Vagina (tissue), 2 donors: Measurements from ENCODE around the gene PODXL2. TPM values are rescaled to one million over a fixed set of nuclear protein-coding genes. Genes with fewer than 3 reads are reported as not detected.

Experiments used
- DNase-seq, 2 donors: peaks; one replicate each; pipeline ENCODE4 v3.0.0-alpha.2; 2017; ENCODE audit errors: extremely low spot score in 2 of 2
- H3K27ac ChIP-seq: fragments of 200-600 bp; sonication (generic); one replicate; pipeline ENCODE4 v1.5.1; 2019
- H3K27me3 ChIP-seq: fragments of 200-600 bp; sonication (generic); one replicate; pipeline ENCODE4 v1.5.1; 2019
- H3K36me3 ChIP-seq, 2 donors: fragments of 200-600 bp; sonication (generic); one replicate each; pipeline ENCODE4 v1.5.1; 2017 to 2019
- H3K4me1 ChIP-seq: fragments of 200-600 bp; sonication (generic); one replicate; pipeline ENCODE4 v1.5.1; 2019
- H3K4me3 ChIP-seq, 2 donors: fragments of 200-600 bp; sonication (generic); 1 replicate in 1 of 2; 2 replicates in 1 of 2; pipeline ENCODE4 v1.5.1; 2016 to 2019
- H3K9me3 ChIP-seq: fragments of 200-600 bp; sonication (generic); one replicate; pipeline ENCODE4 v1.5.1; 2019
- POLR2A ChIP-seq, 2 donors: fragments of 450-650 bp; IDR thresholded peaks; one replicate each; pipeline ENCODE4 v1.6.1; 2017; ENCODE audit warnings: antibody characterized with exemption in 2 of 2, mild to moderate bottlenecking in 2 of 2, moderate library complexity in 2 of 2
- POLR2AphosphoS5 ChIP-seq, 2 donors: sonication (generic); formaldehyde crosslinking; IDR thresholded peaks; one replicate each; pipeline ENCODE4 v1.9.0; 2017; ENCODE audit warnings: antibody characterized with exemption in 2 of 2, mild to moderate bottlenecking in 2 of 2, low read depth in 1 of 2; ENCODE audit not compliant: insufficient read depth in 1 of 2
- intact Hi-C: fragments of 100-400 bp; cut with DNase I; formaldehyde crosslinking; loops from one replicate; pipeline ENCODE4 v1.15.1; 2023
- total RNA-seq: library from RNA; depleted of rRNA; stranded (reverse); fragments of >200 nt; gene quantifications from one replicate; pipeline ENCODE4 v1.2.3, GENCODE V29; 2016
- TF ChIP-seq, protein P1 (sequence below), 3 experiments: fragments of 450-650 bp in 2 of 3; fragments of 200-600 bp in 1 of 3; sonication (generic) in 1 of 3; IDR thresholded peaks; one replicate each; pipeline ENCODE4 v1.5.1; 2017 to 2019; ENCODE audit warnings: antibody characterized with exemption in 3 of 3, mild to moderate bottlenecking in 2 of 3, moderate library complexity in 2 of 3

Gene PODXL2
- total RNA-seq, 1 donor from 2014 or later, result 2.9 TPM

DNA sequence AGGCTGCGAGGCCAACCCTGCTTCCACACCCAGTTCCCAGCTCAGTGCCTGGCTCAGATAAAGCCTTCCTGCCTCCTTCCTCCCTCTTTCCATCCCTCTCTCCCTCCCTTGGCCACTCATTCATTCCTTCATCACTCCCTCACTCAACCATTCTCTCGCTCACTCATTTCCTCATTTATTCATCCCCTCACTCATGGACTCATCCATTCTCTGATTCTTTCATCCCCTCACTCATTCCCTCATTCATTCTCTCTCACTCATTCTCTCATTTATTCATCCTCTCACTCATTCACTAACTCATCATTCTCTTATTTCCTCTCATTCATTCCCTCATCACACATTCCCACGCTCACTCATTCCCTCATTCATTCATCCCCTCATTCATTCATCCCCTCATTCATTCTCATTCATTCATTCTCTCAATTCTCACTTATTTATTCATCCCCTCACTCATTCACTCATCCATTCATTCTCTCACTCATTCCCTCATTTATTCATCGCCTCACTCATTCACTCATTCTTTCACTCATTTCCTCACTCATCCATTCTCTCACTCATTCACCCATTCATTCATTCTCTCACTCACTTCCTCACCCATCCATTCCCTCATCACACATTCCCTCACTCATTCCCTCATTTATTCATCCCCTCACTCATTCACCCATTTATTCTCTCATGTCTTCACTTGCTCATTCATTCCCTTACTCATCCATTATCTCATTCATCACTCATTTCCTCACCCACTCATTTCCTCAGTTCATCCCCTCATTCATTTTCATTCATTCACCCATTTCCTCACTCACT lies 56.9 kb downstream of the PODXL2 start:
- Histone ChIP-seq H3K27me3 (no peaks in the 10 kb centered on the region), H3K36me3 (no peaks in the 10 kb centered on the region), H3K4me1 (peaks cover 12% of the 10 kb centered on the region), H3K4me3 (no peak overlapping the region), H3K9me3 (no peaks in the 10 kb centered on the region), H3K27ac (no peak overlapping the region)
- no peak for TF ChIP-seq POLR2AphosphoS5 (IDR thresholded peaks at IDR 0.05; ENCODE audit: insufficient read depth in 1 of 2, low read depth in 1 of 2)
- TF ChIP-seq, protein P1, sequence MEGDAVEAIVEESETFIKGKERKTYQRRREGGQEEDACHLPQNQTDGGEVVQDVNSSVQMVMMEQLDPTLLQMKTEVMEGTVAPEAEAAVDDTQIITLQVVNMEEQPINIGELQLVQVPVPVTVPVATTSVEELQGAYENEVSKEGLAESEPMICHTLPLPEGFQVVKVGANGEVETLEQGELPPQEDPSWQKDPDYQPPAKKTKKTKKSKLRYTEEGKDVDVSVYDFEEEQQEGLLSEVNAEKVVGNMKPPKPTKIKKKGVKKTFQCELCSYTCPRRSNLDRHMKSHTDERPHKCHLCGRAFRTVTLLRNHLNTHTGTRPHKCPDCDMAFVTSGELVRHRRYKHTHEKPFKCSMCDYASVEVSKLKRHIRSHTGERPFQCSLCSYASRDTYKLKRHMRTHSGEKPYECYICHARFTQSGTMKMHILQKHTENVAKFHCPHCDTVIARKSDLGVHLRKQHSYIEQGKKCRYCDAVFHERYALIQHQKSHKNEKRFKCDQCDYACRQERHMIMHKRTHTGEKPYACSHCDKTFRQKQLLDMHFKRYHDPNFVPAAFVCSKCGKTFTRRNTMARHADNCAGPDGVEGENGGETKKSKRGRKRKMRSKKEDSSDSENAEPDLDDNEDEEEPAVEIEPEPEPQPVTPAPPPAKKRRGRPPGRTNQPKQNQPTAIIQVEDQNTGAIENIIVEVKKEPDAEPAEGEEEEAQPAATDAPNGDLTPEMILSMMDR (IDR thresholded peaks at IDR 0.05), result no peak
- TF ChIP-seq POLR2A (IDR thresholded peaks at IDR 0.05), result no peak
- intact Hi-C loops, result no loop called here
- no peak for DNase-seq

DNA sequence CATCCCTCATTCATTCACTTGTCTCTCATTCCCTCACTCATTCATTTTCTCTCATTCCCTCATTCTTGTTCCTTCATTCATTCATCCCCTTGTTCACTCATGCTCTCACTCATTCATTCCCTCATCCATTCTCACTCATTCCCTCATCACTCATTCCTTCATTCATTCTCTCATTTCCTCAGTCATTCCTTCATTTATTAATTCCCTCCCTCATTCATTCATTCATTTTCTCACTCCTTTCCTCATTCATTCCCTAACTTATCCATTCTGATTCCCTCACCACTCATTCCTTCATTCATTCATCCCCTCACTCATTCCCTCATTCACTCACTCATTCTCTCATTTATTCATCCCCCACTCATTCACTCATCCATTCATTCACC lies 57.5 kb downstream of the PODXL2 start:
- no peak overlapping the region for H3K27ac ChIP-seq
- H3K4me3 ChIP-seq, result no peak overlapping the region
- no peak for DNase-seq
- intact Hi-C loops, result no loop called here
- peaks cover 13% of the 10 kb centered on the region for H3K4me1 ChIP-seq
- TF ChIP-seq POLR2AphosphoS5 (IDR thresholded peaks at IDR 0.05; ENCODE audit: insufficient read depth in 1 of 2, low read depth in 1 of 2) (no peak), POLR2A (IDR thresholded peaks at IDR 0.05) (no peak)
- TF ChIP-seq, protein P1 (IDR thresholded peaks at IDR 0.05), result no peak
- H3K36me3 ChIP-seq, result no peaks in the 10 kb centered on the region
- H3K27me3 ChIP-seq, result no peaks in the 10 kb centered on the region
- no peaks in the 10 kb centered on the region for H3K9me3 ChIP-seq

DNA sequence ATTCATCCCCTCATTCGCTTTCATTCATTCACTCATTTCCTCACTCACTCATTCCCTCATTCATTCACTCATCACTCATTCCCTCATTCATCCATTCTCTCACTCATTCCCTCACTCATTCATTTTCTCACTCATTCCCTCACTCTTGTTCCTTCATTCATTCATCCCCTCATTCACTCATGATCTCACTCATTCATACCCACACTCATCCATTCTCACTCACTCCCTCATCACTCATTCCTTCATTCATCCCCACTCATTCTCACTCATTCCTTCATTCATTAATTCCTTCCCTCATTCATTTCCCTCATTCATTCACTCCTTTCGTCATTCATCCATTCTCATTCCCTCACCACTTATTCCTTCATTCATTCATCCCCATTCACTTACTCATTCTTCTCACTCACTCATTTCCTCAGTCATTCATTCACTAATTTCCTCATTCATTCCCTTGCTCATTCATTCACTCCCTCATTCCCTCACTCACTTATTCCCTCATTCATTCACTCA lies 58.3 kb downstream of the PODXL2 start:
- H3K4me3 ChIP-seq, result no peak overlapping the region
- no peaks in the 10 kb centered on the region for H3K9me3 ChIP-seq
- no peak for DNase-seq
- peaks cover 13% of the 10 kb centered on the region for H3K4me1 ChIP-seq
- no peaks in the 10 kb centered on the region for H3K36me3 ChIP-seq
- no peak overlapping the region for H3K27ac ChIP-seq
- intact Hi-C loops, result no loop called here
- H3K27me3 ChIP-seq, result no peaks in the 10 kb centered on the region
- TF ChIP-seq, protein P1 (IDR thresholded peaks at IDR 0.05), result no peak
- no peak for TF ChIP-seq POLR2AphosphoS5 (IDR thresholded peaks at IDR 0.05; ENCODE audit: insufficient read depth in 1 of 2, low read depth in 1 of 2)
- no peak for TF ChIP-seq POLR2A (IDR thresholded peaks at IDR 0.05)

DNA sequence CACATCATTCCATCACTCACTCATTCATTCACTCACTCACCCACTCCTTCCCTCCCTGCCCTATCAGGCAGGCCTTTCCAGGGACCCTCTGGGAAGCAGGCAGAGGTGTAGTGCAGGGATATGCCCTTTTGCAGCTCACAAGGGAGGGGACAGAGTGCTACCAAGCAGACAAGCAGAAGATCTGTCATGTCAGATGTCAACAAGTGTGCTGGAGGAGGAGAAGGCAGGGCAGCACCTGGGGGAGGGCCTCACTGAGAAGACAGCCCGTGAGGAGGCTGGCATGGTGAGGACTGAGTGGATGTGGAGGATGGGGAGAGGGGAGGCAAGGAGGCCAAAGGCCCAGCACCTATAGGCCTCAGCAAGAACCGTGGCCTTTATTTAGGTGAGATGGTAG lies 59.0 kb downstream of the PODXL2 start:
- no peaks in the 10 kb centered on the region for H3K36me3 ChIP-seq
- no peak for DNase-seq
- peaks cover 13% of the 10 kb centered on the region for H3K4me1 ChIP-seq
- H3K4me3 ChIP-seq, result no peak overlapping the region
- H3K27ac ChIP-seq, result no peak overlapping the region
- TF ChIP-seq, protein P1 (IDR thresholded peaks at IDR 0.05), result no peak
- TF ChIP-seq POLR2AphosphoS5 (IDR thresholded peaks at IDR 0.05; ENCODE audit: insufficient read depth in 1 of 2, low read depth in 1 of 2) (no peak), POLR2A (IDR thresholded peaks at IDR 0.05) (no peak)
- no peaks in the 10 kb centered on the region for H3K9me3 ChIP-seq
- no peaks in the 10 kb centered on the region for H3K27me3 ChIP-seq
- intact Hi-C loops, result no loop called here
